OCI-LY1 (cell line): ENCODE data around the gene IGFN1.

Experiments used
- CTCF ChIP-seq: fragments of 200-600 bp; sonication (generic), shearing (Covaris generic); IDR thresholded peaks from 2 replicates; pipeline ENCODE4 v1.5.1; 2017; ENCODE audit warnings: mild to moderate bottlenecking, antibody characterized with exemption, low read length, moderate library complexity, mixed read lengths
- EZH2 ChIP-seq: fragments of 200-600 bp; sonication (generic), shearing (Covaris generic); IDR thresholded peaks from 2 replicates; pipeline ENCODE4 v1.8.0; 2017; ENCODE audit warnings: borderline replicate concordance, mixed run types, mild to moderate bottlenecking, antibody characterized with exemption, low read length, moderate library complexity, mixed read lengths

- TF ChIP-seq EZH2 (no peak), CTCF (no peak)
Observed at GRCh38 chr1:201267481-201268229, 77.0 kb downstream of the IGFN1 start.
